Transverse colon (tissue), 4 donors: ENCODE results near the gene RPIA.

Source experiments
- EP300 ChIP-seq: sonication (generic); formaldehyde crosslinking; IDR thresholded peaks from one replicate; pipeline ENCODE4 v1.6.1; 2017; ENCODE audit warnings: antibody characterized with exemption, low read depth
- POLR2A ChIP-seq: fragments of 450-650 bp; IDR thresholded peaks from one replicate; pipeline ENCODE4 v1.6.1; 2016; ENCODE audit warnings: antibody characterized with exemption, mild to moderate bottlenecking, moderate library complexity
- POLR2AphosphoS5 ChIP-seq, 3 donors: sonication (generic); formaldehyde crosslinking; IDR thresholded peaks; one replicate each; pipeline ENCODE4 v1.6.1; 2016; ENCODE audit warnings: antibody characterized with exemption in 3 of 3
- TF ChIP-seq, protein P1 (sequence below), 5 experiments: fragments of 200-600 bp in 3 of 5; fragments of 450-650 bp in 2 of 5; sonication (generic) in 3 of 5; IDR thresholded peaks; 1 replicate in 2 of 5; 2 replicates in 3 of 5; pipeline ENCODE4 v1.5.1; 2016 to 2017; ENCODE audit warnings: antibody characterized with exemption in 5 of 5, inconsistent platforms in 3 of 5, mild to moderate bottlenecking in 2 of 5, moderate library complexity in 1 of 5

DNA sequence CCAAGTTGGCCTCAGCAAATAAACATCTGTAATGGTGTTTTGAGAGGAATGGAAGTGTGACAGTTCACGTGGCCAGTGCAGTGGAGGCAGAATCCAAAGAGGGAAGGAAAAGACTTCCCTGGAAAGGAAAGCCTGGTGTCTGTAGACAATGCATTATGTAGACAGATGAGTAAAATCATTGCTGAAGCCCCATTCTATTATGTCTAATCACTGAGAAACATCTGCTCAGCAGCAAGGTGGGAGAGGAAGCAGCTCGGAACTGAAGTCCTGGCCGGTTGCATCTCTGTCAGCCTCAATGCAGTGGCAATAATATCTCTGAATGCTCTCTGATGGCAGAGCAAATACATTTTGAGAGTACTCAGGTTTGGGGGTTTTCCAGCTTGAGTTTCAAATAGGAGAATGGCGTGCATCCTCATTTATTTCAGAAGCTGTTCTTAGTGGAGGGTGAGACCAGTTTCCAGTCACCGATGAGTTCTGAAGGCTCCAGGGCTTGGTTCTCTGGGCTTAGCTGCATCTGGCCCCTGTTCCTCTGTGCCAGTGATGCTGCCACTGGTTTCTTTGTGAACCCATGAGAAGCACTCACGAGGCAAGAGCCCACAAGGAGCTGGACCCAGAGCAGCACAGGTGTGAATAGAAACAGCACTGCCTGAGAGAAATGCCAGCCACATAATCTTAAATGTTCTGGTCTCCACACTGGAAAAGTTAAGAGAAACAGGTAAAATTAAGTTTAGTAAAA is 63.3 kb downstream of the RPIA start:
- TF ChIP-seq, protein P1, sequence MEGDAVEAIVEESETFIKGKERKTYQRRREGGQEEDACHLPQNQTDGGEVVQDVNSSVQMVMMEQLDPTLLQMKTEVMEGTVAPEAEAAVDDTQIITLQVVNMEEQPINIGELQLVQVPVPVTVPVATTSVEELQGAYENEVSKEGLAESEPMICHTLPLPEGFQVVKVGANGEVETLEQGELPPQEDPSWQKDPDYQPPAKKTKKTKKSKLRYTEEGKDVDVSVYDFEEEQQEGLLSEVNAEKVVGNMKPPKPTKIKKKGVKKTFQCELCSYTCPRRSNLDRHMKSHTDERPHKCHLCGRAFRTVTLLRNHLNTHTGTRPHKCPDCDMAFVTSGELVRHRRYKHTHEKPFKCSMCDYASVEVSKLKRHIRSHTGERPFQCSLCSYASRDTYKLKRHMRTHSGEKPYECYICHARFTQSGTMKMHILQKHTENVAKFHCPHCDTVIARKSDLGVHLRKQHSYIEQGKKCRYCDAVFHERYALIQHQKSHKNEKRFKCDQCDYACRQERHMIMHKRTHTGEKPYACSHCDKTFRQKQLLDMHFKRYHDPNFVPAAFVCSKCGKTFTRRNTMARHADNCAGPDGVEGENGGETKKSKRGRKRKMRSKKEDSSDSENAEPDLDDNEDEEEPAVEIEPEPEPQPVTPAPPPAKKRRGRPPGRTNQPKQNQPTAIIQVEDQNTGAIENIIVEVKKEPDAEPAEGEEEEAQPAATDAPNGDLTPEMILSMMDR (IDR thresholded peaks at IDR 0.05), result no peak
- TF ChIP-seq POLR2A (no peak), POLR2AphosphoS5 (IDR thresholded peaks at IDR 0.05) (no peak), EP300 (no peak)
